Gastrocnemius medialis (tissue), 4 donors: ENCODE measurements around the gene C4orf50.

Experiments
- POLR2A ChIP-seq, 2 donors: fragments of 450-650 bp; IDR thresholded peaks; one replicate each; pipeline ENCODE4 v1.6.1; 2017; ENCODE audit warnings: antibody characterized with exemption in 2 of 2, mild to moderate bottlenecking in 2 of 2, moderate library complexity in 2 of 2
- TF ChIP-seq, protein P1 (sequence below), 5 experiments: fragments of 450-650 bp in 3 of 5; fragments of 200-600 bp in 2 of 5; sonication (generic) in 2 of 5; IDR thresholded peaks in 4 of 5; conservative IDR thresholded peaks in 1 of 5; 1 replicate in 4 of 5; 2 replicates in 1 of 5; pipeline ENCODE4 v1.5.1; 2016 to 2019; ENCODE audit warnings: antibody characterized with exemption in 5 of 5, mild to moderate bottlenecking in 3 of 5, moderate library complexity in 3 of 5

DNA sequence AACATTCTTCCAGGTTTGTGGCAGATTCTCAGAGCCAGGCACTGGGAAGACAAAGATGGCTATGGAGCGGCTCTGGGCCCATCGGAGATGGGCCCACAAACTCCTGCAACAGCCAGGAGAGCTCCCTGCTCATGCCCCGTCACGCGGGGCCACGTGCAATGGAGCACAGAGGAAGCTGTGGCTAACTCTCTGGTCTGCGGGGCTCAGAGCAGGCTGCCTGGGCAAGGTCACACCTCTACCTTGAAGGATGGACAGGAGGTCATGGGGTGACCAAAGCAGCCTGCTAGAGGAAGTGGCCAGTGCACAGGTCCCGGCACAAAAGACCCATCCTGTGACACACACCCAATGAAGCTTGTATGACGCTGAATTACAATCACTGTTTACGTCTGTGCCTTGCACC is 45.2 kb downstream of the C4orf50 start:
- TF ChIP-seq, protein P1, sequence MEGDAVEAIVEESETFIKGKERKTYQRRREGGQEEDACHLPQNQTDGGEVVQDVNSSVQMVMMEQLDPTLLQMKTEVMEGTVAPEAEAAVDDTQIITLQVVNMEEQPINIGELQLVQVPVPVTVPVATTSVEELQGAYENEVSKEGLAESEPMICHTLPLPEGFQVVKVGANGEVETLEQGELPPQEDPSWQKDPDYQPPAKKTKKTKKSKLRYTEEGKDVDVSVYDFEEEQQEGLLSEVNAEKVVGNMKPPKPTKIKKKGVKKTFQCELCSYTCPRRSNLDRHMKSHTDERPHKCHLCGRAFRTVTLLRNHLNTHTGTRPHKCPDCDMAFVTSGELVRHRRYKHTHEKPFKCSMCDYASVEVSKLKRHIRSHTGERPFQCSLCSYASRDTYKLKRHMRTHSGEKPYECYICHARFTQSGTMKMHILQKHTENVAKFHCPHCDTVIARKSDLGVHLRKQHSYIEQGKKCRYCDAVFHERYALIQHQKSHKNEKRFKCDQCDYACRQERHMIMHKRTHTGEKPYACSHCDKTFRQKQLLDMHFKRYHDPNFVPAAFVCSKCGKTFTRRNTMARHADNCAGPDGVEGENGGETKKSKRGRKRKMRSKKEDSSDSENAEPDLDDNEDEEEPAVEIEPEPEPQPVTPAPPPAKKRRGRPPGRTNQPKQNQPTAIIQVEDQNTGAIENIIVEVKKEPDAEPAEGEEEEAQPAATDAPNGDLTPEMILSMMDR (IDR thresholded peaks at IDR 0.05 in 4 of 5, conservative IDR thresholded peaks at IDR 0.05 in 1 of 5), result no peak
- no peak for TF ChIP-seq POLR2A (IDR thresholded peaks at IDR 0.05)
